A673 (cell line): ENCODE measurements around the gene MGLL. TPM values are rescaled to one million over a fixed set of nuclear protein-coding genes. Genes with fewer than 3 reads are reported as not detected.

Experiments used
- BruUV-seq: library from RNA; stranded (reverse); fragments of 400-500 nt; replicated peaks from 2 replicates; lab custom pipeline; 2021; lab: Mats Ljungman, UMichigan
- CTCF ChIA-PET: fragments of 300-600 bp; sonication (Branson Sonifier 250); formaldehyde crosslinking; loops from one replicate; lab custom pipeline; 2022; ENCODE audit warnings: antibody characterized with exemption; lab: Charles Lee
- POLR2A ChIA-PET: fragments of 300-600 bp; sonication (Branson Sonifier 250); formaldehyde crosslinking; loops from one replicate; lab custom pipeline; 2022; ENCODE audit warnings: antibody characterized with exemption; ENCODE audit not compliant: low non-redundant PET; lab: Charles Lee
- DNase-seq: peaks from one replicate; pipeline ENCODE4 v3.0.0-alpha.2; 2015; ENCODE audit warnings: low spot score
- H3K27ac ChIP-seq: fragments of 200-600 bp; sonication (generic); 2 replicates; pipeline ENCODE4 v1.5.1; 2016; ENCODE audit warnings: mixed run types, low read depth, mild to moderate bottlenecking, mixed read lengths, antibody characterized with exemption, low read length; ENCODE audit not compliant: poor library complexity, severe bottlenecking
- H3K27me3 ChIP-seq: fragments of 200-600 bp; sonication (generic); replicated peaks from 2 replicates; pipeline ENCODE4 v1.6.1; 2017; ENCODE audit warnings: mixed run types, low read depth, mild to moderate bottlenecking, mixed read lengths, antibody characterized with exemption, low read length; ENCODE audit not compliant: insufficient read depth, poor library complexity
- H3K36me3 ChIP-seq: fragments of 200-600 bp; sonication (generic); 2 replicates; pipeline ENCODE4 v1.6.1; 2016; ENCODE audit warnings: mixed run types, mild to moderate bottlenecking, mixed read lengths, antibody characterized with exemption, low read length; ENCODE audit not compliant: insufficient read depth, poor library complexity, severe bottlenecking
- H3K4me1 ChIP-seq: fragments of 200-600 bp; sonication (generic); 2 replicates; pipeline ENCODE4 v1.6.1; 2017; ENCODE audit warnings: mixed run types, mild to moderate bottlenecking, mixed read lengths, antibody characterized with exemption, low read length; ENCODE audit not compliant: insufficient read depth, poor library complexity, severe bottlenecking
- H3K4me3 ChIP-seq: fragments of 200-600 bp; sonication (generic); 2 replicates; pipeline ENCODE4 v1.5.1; 2016; ENCODE audit warnings: low read depth, mixed run types, mild to moderate bottlenecking, mixed read lengths, low read length; ENCODE audit not compliant: poor library complexity, severe bottlenecking
- H3K9me3 ChIP-seq: fragments of 200-600 bp; sonication (generic); 2 replicates; pipeline ENCODE4 v1.6.1; 2016; ENCODE audit warnings: mixed run types, low read depth, mild to moderate bottlenecking, mixed read lengths, antibody characterized with exemption, low read length; ENCODE audit not compliant: poor library complexity, severe bottlenecking
- EZH2 ChIP-seq: fragments of 200-600 bp; sonication (generic); IDR thresholded peaks from 2 replicates; pipeline ENCODE4 v1.6.1; 2017; ENCODE audit warnings: borderline replicate concordance, low read depth, mild to moderate bottlenecking, mixed read lengths, antibody characterized with exemption, low read length; ENCODE audit not compliant: poor library complexity, severe bottlenecking
- intact Hi-C: fragments of 100-400 bp; cut with micrococcal nuclease; formaldehyde crosslinking; loops from one replicate; pipeline ENCODE4 v1.10.0; 2022; ENCODE audit not compliant: unreplicated experiment
- total RNA-seq: library from RNA; stranded (reverse); gene quantifications from 2 replicates; pipeline ENCODE4 v1.2.3, GENCODE V29; 2021
- TF ChIP-seq, protein P1 (sequence below): fragments of 300-800, 200-600 bp; sonication (generic); conservative IDR thresholded peaks from 2 replicates; pipeline ENCODE4 v1.5.1; 2017; ENCODE audit warnings: low read depth, mild to moderate bottlenecking, antibody characterized with exemption, low read length, moderate library complexity, mixed read lengths

The MGLL gene
- total RNA-seq, 1 experiment from 2014 or later: 0.39 TPM

DNA sequence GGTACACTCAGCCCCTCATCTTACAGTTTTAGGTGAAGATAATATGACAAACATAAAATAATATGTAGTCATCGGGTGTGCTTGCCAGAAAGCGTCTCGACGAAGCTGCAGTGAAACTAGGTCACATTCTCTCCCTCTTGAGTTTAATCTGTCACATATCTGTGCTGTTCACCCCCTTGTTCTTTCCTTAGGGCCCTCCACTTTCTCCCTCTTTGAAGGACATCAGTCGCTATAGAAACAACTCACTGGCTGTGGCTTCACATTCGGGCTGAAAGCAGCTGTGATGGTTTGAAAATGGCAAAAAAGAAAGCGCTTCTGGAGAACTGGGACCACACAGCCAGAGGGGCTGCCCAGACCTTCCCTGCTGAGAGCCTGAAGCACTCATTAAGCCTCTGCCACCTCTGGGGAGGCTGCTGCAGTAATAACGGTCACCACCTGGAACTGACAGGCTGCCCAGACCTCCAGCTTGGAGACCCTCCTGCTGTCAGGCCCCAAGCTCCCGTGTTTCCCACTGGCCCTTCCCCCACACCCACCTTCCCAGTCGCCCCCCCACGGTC lies 99.2 kb downstream of the MGLL start:
- BruUV-seq: no TSS peak
- CTCF ChIA-PET: no interaction called here
- TF ChIP-seq, protein P1, sequence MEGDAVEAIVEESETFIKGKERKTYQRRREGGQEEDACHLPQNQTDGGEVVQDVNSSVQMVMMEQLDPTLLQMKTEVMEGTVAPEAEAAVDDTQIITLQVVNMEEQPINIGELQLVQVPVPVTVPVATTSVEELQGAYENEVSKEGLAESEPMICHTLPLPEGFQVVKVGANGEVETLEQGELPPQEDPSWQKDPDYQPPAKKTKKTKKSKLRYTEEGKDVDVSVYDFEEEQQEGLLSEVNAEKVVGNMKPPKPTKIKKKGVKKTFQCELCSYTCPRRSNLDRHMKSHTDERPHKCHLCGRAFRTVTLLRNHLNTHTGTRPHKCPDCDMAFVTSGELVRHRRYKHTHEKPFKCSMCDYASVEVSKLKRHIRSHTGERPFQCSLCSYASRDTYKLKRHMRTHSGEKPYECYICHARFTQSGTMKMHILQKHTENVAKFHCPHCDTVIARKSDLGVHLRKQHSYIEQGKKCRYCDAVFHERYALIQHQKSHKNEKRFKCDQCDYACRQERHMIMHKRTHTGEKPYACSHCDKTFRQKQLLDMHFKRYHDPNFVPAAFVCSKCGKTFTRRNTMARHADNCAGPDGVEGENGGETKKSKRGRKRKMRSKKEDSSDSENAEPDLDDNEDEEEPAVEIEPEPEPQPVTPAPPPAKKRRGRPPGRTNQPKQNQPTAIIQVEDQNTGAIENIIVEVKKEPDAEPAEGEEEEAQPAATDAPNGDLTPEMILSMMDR: no peak
- TF ChIP-seq EZH2: no peak
- Histone ChIP-seq H3K27ac (no peak overlapping the region), H3K27me3 (no peaks in the 10 kb centered on the region), H3K4me1 (peaks cover 8% of the 10 kb centered on the region), H3K4me3 (no peak overlapping the region), H3K9me3 (no peaks in the 10 kb centered on the region), H3K36me3 (no peaks in the 10 kb centered on the region)
- intact Hi-C loops: no loop called here
- POLR2A ChIA-PET: no interaction called here
- DNase-seq: no peak

DNA sequence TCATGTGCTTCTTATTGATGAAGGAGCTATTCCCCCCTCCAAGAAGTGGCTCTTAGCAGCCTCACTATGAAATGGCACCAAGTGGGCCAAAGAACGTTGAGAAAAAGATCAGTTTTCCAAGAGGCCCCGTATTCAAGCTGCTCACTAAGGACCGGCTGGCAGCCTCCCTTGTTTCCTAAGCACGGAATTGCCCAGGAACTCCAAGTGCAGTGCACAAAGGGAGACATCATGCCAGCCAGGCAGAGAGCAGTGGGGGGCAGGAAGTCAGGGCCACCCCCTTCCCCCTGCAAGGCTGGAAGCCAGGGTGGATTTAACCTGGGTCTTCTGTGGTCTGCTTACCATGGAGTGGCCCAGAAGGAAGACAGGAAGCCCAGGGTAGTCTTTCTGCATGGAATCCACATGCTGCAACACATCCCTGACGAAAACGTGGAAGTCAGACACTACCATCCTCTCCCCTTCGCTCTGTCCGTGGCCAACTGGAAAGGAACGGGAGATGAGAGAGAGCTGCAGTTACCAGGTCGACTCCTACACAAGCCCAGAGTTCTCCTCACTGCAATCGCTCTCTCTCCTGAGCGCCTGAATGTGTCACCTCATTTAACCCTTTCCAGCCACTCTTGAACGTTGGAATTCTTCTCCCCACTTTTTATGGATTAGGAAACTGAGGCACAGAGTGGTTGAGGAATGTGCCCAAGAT lies 100.1 kb downstream of the MGLL start:
- TF ChIP-seq, protein P1: no peak
- TF ChIP-seq EZH2: no peak
- H3K27me3 ChIP-seq: no peaks in the 10 kb centered on the region
- H3K4me3 ChIP-seq: no peak overlapping the region
- H3K9me3 ChIP-seq: no peaks in the 10 kb centered on the region
- H3K4me1 ChIP-seq: peaks cover 8% of the 10 kb centered on the region
- no peak for DNase-seq
- intact Hi-C loops: no loop called here
- CTCF ChIA-PET: no interaction called here
- H3K36me3 ChIP-seq: no peaks in the 10 kb centered on the region
- no TSS peak for BruUV-seq
- H3K27ac ChIP-seq: no peak overlapping the region
- POLR2A ChIA-PET: no interaction called here

DNA sequence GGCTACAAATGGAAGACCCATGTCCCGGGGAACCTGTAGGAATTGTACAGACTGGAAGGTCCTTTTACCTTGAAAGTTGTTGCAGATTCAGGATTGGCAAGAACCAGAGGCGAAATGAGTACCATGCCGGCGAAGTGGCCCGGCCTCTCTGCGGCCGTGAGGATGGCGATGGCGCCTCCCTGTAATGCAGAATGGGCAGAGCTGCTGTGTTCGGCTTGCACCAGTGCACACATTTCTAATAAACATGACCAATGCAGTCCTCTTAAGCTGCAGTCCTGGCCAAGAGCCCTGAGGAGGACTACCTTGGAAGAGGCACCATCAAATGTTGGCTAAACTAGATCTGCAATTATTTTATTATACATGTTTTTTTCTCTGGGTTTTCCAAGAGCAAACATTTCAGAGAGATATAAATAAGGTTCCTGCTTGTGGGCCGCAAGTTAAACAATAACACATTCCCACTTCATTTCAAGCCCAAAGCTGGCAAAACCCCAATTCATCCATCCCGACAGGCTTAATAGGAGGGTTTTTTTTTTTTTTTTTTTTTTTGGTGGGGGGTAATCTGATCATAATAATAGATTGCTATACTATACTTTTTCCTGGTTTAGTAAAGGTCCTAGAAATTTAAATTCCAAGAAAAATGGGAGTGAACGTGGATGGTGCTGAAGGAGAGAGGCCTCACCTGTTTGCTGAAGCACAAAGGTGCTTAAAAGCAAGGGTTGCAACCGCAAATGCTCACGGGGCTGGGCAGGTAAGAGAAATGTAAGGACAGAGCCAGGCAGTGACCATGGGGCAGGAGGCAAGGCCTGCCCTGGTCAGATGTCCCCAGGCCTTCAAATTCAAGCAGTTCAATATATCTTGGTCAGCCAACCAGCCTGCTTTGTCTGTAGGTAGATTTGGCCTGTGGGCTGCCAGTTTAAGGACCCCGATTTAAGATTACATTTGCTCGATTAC lies 101.1 kb downstream of the MGLL start:
- Histone ChIP-seq H3K36me3 (no peaks in the 10 kb centered on the region), H3K9me3 (no peaks in the 10 kb centered on the region), H3K4me1 (peaks cover 8% of the 10 kb centered on the region), H3K27me3 (no peaks in the 10 kb centered on the region), H3K4me3 (no peak overlapping the region), H3K27ac (no peak overlapping the region)
- DNase-seq: no peak
- no TSS peak for BruUV-seq
- TF ChIP-seq EZH2: no peak
- TF ChIP-seq, protein P1: no peak
- intact Hi-C loops: no loop called here
- CTCF ChIA-PET: no interaction called here
- POLR2A ChIA-PET: no interaction called here
